Fibroblast of villous mesenchyme (primary cell): ENCODE measurements around the gene DLGAP1. TPM values are rescaled to one million over a fixed set of nuclear protein-coding genes. Genes with fewer than 3 reads are reported as not detected.

Experiments
- DNase-seq: peaks from one replicate; pipeline ENCODE4 v3.0.0-alpha.2; 2010; ENCODE audit warnings: low read depth
- H3K4me3 ChIP-seq: 2 replicates; pipeline ENCODE4 v1.5.1; 2011; ENCODE audit warnings: low read depth, mild to moderate bottlenecking, low read length
- total RNA-seq: library from RNA; depleted of rRNA; stranded (reverse); fragments of >200 nt; gene quantifications from 2 replicates; pipeline ENCODE4 v1.2.3, GENCODE V29; 2012
- TF ChIP-seq, protein P1 (sequence below): IDR thresholded peaks from 2 replicates; pipeline ENCODE4 v1.5.1; 2012; ENCODE audit warnings: low read depth, mild to moderate bottlenecking, low read length; ENCODE audit not compliant: insufficient read depth

DLGAP1 gene
- total RNA-seq, 1 donor: 0.86 TPM

GRCh38 chr18:3892152-3892551, 563.0 kb downstream of the DLGAP1 start:
- no peak overlapping the region for H3K4me3 ChIP-seq
- TF ChIP-seq, protein P1, sequence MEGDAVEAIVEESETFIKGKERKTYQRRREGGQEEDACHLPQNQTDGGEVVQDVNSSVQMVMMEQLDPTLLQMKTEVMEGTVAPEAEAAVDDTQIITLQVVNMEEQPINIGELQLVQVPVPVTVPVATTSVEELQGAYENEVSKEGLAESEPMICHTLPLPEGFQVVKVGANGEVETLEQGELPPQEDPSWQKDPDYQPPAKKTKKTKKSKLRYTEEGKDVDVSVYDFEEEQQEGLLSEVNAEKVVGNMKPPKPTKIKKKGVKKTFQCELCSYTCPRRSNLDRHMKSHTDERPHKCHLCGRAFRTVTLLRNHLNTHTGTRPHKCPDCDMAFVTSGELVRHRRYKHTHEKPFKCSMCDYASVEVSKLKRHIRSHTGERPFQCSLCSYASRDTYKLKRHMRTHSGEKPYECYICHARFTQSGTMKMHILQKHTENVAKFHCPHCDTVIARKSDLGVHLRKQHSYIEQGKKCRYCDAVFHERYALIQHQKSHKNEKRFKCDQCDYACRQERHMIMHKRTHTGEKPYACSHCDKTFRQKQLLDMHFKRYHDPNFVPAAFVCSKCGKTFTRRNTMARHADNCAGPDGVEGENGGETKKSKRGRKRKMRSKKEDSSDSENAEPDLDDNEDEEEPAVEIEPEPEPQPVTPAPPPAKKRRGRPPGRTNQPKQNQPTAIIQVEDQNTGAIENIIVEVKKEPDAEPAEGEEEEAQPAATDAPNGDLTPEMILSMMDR: no peak
- no peak for DNase-seq

DNA sequence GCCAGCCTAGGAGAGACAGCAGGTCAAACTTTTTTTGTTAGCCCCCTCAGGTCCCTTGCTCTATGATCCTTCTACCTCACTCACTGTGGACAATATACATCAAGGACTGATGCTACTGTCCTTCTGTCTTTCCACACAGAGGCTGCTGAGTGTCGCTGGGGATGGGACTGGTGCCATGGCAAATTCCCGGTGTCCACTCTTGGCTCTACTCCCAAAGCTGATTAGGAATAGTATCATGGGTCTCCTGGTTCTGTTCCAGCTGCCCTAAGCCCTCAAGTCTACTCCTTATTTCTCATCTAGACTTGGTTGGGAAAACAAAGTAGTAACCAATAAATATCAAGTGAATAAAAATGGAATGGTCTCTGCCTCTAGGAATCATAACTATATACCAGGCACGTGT, 563.9 kb downstream of the DLGAP1 start:
- H3K4me3 ChIP-seq: no peak overlapping the region
- TF ChIP-seq, protein P1: no peak
- DNase-seq: no peak

DNA sequence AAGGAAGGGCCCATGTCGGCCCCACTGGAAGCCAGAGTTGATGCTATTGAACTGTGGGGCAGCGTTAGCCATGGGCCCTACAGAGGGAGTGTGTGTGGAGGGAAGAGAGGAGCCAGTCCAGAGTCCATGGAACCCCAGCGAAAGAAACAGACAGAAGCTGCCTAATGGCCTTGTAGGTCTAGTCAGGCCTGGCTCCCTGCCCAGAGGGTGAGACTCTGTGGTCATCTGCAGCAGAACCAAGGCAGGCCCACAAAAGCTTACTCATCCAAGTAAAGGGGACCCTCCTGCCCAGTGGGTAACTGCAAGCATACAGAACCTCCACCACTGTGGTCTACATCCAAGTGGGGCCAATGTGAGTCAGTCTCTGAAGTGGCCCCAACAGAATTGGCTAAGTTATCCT, 565.3 kb downstream of the DLGAP1 start:
- DNase-seq: no peak
- H3K4me3 ChIP-seq: no peak overlapping the region
- TF ChIP-seq, protein P1: no peak

DNA sequence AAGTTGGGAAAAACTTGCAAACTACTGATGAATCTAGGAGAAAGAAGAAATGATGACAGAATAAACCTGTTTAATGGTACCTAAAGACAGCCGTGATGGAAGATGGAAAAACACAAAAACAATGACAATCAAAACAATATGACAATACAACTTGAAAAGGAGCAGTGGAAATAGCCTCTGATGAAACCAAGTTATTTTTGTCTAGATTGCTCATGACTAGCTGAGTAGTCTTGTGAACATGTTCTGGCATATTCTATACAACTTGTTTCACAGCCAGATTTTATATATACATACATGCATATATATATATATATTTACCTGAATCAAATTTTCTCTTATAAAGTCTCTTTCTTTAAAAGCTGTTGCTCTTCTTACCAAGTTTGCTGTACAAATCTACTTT, 566.0 kb downstream of the DLGAP1 start:
- TF ChIP-seq, protein P1: no peak
- DNase-seq: no peak
- no peak overlapping the region for H3K4me3 ChIP-seq

DNA sequence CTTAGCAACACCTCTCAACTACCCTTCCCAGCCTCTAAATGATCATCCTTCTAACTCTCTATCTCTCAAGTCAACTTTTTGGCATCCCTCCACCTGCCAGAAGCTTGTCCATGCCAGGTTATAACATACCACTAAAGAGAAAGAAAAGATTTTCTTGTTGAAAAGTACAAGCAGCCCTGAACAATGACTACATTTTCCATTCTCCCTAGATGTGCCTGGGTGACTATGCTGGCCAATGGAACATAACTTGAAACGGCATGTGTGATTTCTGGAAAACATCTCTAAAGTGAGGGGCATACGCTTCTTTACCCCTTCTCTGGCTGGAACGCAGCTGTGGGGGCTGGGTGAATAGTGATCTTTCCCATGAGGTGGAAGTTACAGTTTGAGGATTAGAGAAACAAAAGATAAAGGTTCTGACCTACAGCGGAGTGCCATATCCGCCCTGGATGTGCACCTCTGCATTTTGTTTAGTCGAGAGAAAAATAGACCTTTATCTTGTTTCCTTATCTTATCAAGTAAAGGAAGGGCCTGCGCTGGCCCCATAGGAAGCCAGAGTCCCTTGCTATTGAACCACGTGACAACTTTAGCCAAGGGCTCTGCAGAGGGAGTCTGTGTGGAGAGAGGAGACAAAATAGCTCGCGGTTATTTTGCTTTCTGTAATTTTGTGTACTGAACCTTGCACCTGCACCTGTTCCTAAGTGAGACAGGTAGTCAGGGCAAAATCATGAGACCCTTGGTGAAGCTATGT, 568.4 kb downstream of the DLGAP1 start:
- TF ChIP-seq, protein P1: no peak
- DNase-seq: no peak
- H3K4me3 ChIP-seq: no peak overlapping the region

GRCh38 chr18:3885209-3885792, 569.8 kb downstream of the DLGAP1 start:
- DNase-seq: no peak
- no peak overlapping the region for H3K4me3 ChIP-seq

More at GRCh38 chr18:3885209-3885792, 569.8 kb downstream of the DLGAP1 start:
- TF ChIP-seq, protein P1: peak; percentile 30
